SU-DHL-6 (cell line): ENCODE results near the gene STK32C.

Experiments
- H2AFZ ChIP-seq: fragments of 200-600 bp; sonication (generic); 2 replicates; pipeline ENCODE4 v1.6.1; 2014; ENCODE audit warnings: low read depth, mild to moderate bottlenecking, moderate library complexity, mixed read lengths, antibody characterized with exemption, low read length; ENCODE audit not compliant: severe bottlenecking
- H3F3A ChIP-seq: fragments of 200-600 bp; shearing (Covaris generic); 2 replicates; pipeline ENCODE4 v1.6.0; 2016; ENCODE audit warnings: antibody characterized with exemption, mild to moderate bottlenecking; ENCODE audit not compliant: insufficient read depth
- H3K27ac ChIP-seq: fragments of 200-600 bp; sonication (generic); 2 replicates; pipeline ENCODE4 v1.5.1; 2016; ENCODE audit warnings: low read depth, mild to moderate bottlenecking, low read length, moderate library complexity, mixed read lengths
- H3K27me3 ChIP-seq: fragments of 200-600 bp; sonication (generic), shearing (Covaris generic); 2 replicates; pipeline ENCODE4 v1.6.0; 2014; ENCODE audit warnings: mild to moderate bottlenecking, low read length
- H3K36me3 ChIP-seq: fragments of 200-600 bp; sonication (generic); 2 replicates; pipeline ENCODE4 v1.6.1; 2014; ENCODE audit warnings: mild to moderate bottlenecking, low read length, mixed read lengths
- H3K4me2 ChIP-seq: fragments of 300-600, 200-600 bp; shearing (Covaris generic), sonication (generic); 2 replicates; pipeline ENCODE4 v1.6.0; 2014; ENCODE audit warnings: low read length, low read depth, mild to moderate bottlenecking; ENCODE audit not compliant: poor library complexity, severe bottlenecking
- H3K4me3 ChIP-seq: fragments of 200-600 bp; sonication (generic); 2 replicates; pipeline ENCODE4 v1.5.1; 2014; ENCODE audit warnings: antibody characterized with exemption, low read length, mild to moderate bottlenecking, mixed read lengths; ENCODE audit not compliant: insufficient read depth, poor library complexity, severe bottlenecking
- H3K79me2 ChIP-seq: fragments of 200-600 bp; sonication (generic); 2 replicates; pipeline ENCODE4 v1.6.1; 2014; ENCODE audit warnings: mild to moderate bottlenecking, low read length, moderate library complexity; ENCODE audit not compliant: insufficient read depth
- H3K9ac ChIP-seq: fragments of 200-600 bp; sonication (generic); 2 replicates; pipeline ENCODE4 v1.7.0; 2014; ENCODE audit warnings: mild to moderate bottlenecking, low read length
- H3K9me2 ChIP-seq: fragments of 200-600 bp; sonication (generic); replicated peaks from 2 replicates; pipeline ENCODE4 v1.6.1; 2014; ENCODE audit warnings: low read length; ENCODE audit not compliant: insufficient read depth
- H3K9me3 ChIP-seq: fragments of 200-600 bp; sonication (generic); 2 replicates; pipeline ENCODE4 v1.6.1; 2014; ENCODE audit warnings: low read length, mixed read lengths; ENCODE audit not compliant: insufficient read depth
- H4K20me1 ChIP-seq: fragments of 200-600 bp; sonication (generic); 2 replicates; pipeline ENCODE4 v1.6.1; 2014; ENCODE audit warnings: low read depth, mild to moderate bottlenecking, antibody characterized with exemption, low read length, moderate library complexity, mixed read lengths
- EZH2phosphoT487 ChIP-seq: fragments of 200-600 bp; sonication (generic), shearing (Covaris generic); conservative IDR thresholded peaks from 2 replicates; pipeline ENCODE4 v1.6.1; 2018; ENCODE audit warnings: mild to moderate bottlenecking, antibody characterized with exemption, low read length, moderate library complexity, mixed read lengths
- TF ChIP-seq, protein P1 (sequence below): fragments of 200-600 bp; sonication (generic); IDR thresholded peaks from one replicate; pipeline ENCODE4 v1.5.1; 2017; ENCODE audit warnings: antibody characterized with exemption, mild to moderate bottlenecking, low read length, moderate library complexity; ENCODE audit not compliant: insufficient read depth, poor library complexity, severe bottlenecking

Gene STK32C

DNA sequence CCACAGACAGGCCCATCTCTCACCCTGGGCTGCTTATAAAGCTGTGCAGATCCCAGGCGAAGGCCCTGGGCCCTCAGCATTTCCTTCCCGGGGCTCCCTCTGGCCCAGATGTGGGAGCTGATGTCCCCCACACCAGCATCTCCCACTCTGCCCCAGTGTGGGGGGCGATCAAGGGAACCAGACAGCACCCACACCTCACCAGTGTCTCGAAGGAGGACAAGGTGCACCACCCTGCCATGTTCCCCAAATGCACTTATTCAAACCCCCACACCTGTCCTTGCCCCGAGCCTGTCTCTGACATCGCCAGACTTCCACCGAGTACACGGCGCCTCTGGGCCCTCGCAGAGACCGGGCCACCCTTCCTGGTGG lies 101.4 kb downstream of the STK32C start:
- no peaks in the 10 kb centered on the region for H3K36me3 ChIP-seq
- H3K27me3 ChIP-seq = no peaks in the 10 kb centered on the region
- H3K9ac ChIP-seq = no peak overlapping the region
- H3K9me2 ChIP-seq = no peaks in the 10 kb centered on the region
- H3K9me3 ChIP-seq = no peaks in the 10 kb centered on the region
- no peak overlapping the region for H3K4me3 ChIP-seq
- no peaks in the 10 kb centered on the region for H4K20me1 ChIP-seq
- no peaks in the 10 kb centered on the region for H3F3A ChIP-seq
- H3K4me2 ChIP-seq = no peak overlapping the region
- no peaks in the 10 kb centered on the region for H3K79me2 ChIP-seq
- no peak overlapping the region for H2AFZ ChIP-seq
- TF ChIP-seq EZH2phosphoT487 = no peak
- TF ChIP-seq, protein P1, sequence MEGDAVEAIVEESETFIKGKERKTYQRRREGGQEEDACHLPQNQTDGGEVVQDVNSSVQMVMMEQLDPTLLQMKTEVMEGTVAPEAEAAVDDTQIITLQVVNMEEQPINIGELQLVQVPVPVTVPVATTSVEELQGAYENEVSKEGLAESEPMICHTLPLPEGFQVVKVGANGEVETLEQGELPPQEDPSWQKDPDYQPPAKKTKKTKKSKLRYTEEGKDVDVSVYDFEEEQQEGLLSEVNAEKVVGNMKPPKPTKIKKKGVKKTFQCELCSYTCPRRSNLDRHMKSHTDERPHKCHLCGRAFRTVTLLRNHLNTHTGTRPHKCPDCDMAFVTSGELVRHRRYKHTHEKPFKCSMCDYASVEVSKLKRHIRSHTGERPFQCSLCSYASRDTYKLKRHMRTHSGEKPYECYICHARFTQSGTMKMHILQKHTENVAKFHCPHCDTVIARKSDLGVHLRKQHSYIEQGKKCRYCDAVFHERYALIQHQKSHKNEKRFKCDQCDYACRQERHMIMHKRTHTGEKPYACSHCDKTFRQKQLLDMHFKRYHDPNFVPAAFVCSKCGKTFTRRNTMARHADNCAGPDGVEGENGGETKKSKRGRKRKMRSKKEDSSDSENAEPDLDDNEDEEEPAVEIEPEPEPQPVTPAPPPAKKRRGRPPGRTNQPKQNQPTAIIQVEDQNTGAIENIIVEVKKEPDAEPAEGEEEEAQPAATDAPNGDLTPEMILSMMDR = no peak
- no peak overlapping the region for H3K27ac ChIP-seq

DNA sequence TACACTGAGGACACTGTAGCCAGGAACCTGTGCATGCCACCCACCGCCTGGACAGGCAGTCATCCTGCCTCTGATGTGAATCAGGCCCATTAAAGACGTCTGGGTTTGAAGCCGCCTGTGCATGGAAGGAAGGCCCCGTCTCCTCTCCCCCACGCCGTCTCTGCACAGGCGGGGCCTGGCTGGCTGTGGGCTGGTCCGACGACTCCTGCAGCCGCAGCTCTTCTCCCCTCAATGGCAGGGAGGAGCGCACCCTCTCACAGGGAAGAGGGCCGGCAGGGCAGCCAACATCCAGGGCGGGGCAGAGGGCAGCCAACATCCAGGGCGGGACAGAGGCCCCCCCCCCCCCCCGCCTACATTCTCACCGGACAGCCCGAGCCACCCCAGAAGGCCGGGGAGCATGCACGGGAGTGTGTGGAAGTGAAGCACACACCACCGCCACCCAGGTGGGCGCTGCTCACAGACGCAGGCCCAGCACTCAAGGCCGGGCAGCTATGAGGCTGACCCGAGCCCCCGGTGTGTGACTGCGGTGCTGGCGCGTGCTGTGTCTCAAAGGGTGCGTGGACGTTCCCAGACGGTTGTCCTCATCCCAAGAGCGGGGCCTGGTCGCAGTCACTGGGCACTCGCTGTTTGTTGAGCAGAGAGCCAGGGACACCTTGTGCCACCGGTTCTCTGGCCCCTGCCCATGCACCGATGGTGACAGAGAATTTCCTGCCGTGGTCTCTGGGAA lies 101.9 kb downstream of the STK32C start:
- no peaks in the 10 kb centered on the region for H4K20me1 ChIP-seq

DNA sequence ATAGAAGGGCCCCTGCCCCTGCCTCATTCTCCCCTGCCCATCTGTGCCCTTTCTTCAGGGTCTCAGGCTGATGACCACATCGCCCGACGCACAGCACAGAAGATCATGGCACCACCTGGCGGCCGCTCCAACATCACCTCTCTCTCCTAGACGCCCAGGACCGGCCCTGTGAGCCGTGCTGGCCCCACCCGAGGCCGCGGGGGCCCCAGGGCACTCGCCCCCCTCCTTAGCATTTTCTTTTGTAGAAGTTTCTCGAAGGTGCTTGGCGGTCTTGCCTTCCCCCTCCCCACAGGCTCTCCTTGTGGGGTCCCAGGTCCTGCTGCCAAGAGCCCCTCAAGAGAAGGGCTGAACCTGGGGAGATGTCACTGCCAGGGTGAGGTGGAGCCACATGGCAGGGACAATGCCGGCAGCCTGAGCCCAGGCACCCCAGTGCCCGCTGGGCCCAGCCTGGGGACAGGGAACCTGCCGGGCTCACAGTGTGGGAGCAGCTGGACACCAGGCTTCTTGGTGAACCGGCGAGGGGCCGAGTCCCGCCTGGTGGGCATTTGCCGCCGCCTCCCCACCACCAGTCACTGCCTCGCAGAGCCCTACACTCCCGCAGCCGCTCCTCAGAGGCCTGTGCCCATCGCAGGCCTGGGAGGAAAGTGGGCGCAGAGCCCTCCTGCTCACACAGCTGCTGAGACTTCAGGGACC lies 102.8 kb downstream of the STK32C start:
- no peaks in the 10 kb centered on the region for H3F3A ChIP-seq
- TF ChIP-seq EZH2phosphoT487 = no peak
- TF ChIP-seq, protein P1 = no peak
- no peaks in the 10 kb centered on the region for H3K9me3 ChIP-seq
- no peak overlapping the region for H3K27ac ChIP-seq
- no peak overlapping the region for H3K4me3 ChIP-seq
- H3K27me3 ChIP-seq = no peaks in the 10 kb centered on the region
- no peaks in the 10 kb centered on the region for H3K79me2 ChIP-seq
- H3K9ac ChIP-seq = no peak overlapping the region
- H2AFZ ChIP-seq = no peak overlapping the region
- no peaks in the 10 kb centered on the region for H3K9me2 ChIP-seq
- H4K20me1 ChIP-seq = no peaks in the 10 kb centered on the region
- H3K36me3 ChIP-seq = no peaks in the 10 kb centered on the region
- H3K4me2 ChIP-seq = no peak overlapping the region

More for the DNA sequence above, 101.9 kb downstream of the STK32C start:
- no peaks in the 10 kb centered on the region for H3K9me3 ChIP-seq
- no peak overlapping the region for H3K4me2 ChIP-seq
- no peaks in the 10 kb centered on the region for H3K36me3 ChIP-seq
- H3K27me3 ChIP-seq = no peaks in the 10 kb centered on the region
- no peaks in the 10 kb centered on the region for H3F3A ChIP-seq
- TF ChIP-seq, protein P1 = no peak
- no peak for TF ChIP-seq EZH2phosphoT487
- no peak overlapping the region for H3K27ac ChIP-seq
- H3K9ac ChIP-seq = no peak overlapping the region
- H3K4me3 ChIP-seq = no peak overlapping the region
- H3K79me2 ChIP-seq = no peaks in the 10 kb centered on the region
- H3K9me2 ChIP-seq = no peaks in the 10 kb centered on the region
- no peak overlapping the region for H2AFZ ChIP-seq
